Epidermal melanocyte (primary cell): Measurements from ENCODE around the gene OGDHL.
"Not testable (repeated sequence)": the region's sequence is repeated elsewhere in the genome, so short reads cannot be mapped to it uniquely, and the experiment has no call there.

Source experiments
- DNase-seq: peaks from one replicate; pipeline ENCODE4 v3.0.0; 2011; ENCODE audit warnings: low spot score; ENCODE audit not compliant: insufficient read length

The OGDHL gene

DNA sequence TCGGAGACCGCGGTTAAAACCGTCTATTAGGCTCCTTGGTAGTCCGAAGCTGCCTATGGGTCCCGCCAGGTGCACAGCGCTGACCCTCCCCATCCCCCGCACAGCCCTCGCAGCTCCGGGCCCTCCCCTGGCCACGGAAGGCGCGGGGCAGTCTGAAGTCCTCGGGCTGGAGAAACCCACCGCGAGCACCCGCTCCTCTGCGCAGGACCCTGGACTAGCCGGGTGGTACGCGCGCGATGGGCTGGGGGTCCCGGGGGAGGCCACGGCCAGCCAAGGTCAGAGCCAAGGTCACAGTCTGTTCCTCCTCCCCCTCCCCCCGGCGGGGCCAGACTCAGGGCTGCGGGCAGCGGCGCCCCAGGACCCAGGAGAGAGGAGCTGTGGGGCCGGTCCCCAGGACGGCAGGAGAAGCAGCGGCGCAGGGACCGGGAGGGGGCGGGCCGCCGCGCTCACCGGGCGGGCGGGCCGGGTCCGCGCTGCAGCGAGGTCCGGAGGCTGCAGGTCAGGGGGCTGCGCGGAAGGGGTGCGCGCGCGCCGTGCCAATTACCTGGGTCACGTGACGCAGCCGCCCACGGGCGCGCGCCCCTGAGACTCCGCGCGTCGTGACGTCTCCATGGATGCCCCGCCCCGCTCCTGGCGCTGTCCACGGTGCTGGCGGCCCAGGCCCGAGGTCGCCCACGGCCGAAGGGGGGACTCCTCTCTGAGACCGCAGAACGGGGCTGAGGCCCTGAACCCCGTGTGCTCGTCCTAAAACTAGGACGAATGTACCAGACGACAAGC is at the start of gene OGDHL:
Gene OGDHL, minus strand, starts transcription at position 535 of the 777 bp plus-strand sequence. CDS start 3,731 bp downstream, outside the sequence.
- no peak for DNase-seq

DNA sequence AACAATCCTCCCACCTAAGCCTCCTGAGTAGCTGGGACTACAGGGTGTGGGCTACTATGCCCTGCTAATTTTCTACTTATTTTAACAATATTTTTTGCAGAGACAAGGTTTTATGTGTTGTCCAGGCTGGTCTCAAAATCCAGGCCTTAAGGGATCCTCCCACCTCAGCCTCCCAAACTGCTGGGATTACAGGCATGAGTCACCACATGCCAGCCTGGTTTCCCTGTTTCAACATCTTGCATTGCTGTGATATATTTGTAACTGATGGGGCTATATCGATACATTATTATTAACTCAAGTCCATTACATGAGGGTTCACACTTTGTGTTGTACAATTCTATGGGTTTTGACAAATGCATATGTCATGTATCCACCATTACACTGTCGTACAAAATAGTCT is 41.9 kb upstream of the OGDHL start:
- DNase-seq, result no peak

DNA sequence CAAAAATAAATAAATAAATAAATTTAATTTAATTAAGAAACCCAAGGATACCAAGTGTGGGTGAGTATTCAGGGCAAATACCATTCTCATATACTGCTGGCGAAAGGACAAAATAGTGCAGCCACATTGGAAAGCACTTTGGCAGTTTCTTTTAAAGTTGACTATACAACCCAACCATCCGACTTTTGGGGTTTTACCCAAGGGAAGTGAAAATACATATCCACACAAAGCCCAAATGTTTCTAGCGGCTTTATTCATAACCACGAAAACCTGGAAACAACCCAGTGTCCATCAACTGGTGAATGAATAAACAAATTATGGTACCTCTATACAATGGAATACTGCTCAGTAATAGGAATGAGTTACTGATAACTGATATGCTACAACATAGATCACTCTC is 36.2 kb upstream of the OGDHL start:
- DNase-seq, result no peak

DNA sequence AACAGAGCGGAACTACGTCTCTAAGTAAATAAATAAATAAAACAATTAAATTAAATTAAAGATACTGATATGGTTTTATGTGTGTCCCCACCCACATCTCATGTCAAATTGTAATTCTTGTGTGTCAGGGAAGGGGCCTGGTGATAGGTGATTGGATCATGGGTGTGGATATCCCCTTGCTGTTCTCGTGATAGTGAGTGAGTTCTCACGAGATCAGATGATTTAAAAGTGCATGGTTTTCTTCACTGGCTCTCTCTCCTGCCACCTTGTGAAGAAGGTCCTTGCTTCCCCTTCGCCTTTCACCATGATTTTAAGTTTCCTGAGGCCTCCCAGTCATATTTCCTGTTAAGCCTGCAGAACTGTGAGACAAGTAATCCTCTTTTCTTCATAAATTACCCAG is 29.0 kb upstream of the OGDHL start:
- DNase-seq, result no peak

DNA sequence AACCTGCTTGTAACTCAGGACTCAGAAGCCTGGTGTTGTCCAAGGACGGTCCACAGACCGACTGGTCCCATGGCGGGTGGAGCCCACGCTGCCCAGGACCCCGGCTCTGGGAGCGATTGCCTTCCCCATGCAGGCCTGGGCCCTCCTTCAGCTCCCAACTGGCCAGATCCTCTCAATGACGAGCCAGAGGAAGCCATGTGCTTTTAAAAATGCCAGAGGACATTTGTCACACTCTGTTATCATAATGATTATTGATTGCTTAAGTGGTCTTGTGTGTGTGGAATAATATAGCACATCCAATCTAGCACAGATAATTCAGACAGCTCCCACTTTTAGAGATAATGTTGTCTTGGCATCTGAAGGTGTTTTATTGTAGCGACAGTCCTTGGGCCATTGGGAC is 22.6 kb upstream of the OGDHL start:
- no peak for DNase-seq

DNA sequence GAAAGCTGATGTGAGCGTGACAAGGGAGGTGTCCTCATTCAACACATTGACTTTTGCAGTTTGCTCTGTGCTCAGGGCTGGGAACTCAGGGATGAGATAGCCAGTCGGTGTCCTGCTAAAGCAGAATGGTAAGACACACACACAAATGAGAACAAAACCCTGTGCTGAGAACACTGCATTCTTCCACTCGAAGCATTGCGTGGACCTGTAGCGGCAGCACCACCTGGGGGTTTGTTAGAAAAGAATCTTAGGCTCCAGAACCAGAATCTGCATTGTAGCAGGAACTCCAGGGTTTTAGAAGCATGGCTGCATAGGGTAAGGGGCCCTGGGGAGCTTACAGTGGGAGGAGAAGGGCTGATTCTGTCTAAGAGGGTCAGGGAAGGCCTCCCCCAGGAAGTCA is 21.5 kb upstream of the OGDHL start:
- no peak for DNase-seq

DNA sequence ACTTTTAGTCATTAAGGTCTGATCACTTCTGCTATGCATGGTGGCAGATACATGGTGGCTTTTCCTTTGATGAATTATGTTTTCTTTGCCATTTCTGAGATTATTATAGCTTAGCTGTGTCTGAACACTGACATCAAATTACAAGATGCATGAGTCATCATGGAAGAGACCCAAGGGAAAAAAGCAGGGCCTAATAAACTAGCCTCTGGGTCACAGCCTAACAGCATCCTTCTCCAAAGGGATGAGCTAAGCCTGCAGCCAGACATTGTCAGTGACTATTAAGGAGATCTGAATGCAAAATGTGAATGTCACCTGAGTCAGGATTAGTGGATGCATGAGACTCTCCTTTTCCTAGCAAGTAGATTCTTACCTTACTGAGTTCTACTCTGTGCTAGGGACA is 19.1 kb upstream of the OGDHL start:
- DNase-seq, result no peak

DNA sequence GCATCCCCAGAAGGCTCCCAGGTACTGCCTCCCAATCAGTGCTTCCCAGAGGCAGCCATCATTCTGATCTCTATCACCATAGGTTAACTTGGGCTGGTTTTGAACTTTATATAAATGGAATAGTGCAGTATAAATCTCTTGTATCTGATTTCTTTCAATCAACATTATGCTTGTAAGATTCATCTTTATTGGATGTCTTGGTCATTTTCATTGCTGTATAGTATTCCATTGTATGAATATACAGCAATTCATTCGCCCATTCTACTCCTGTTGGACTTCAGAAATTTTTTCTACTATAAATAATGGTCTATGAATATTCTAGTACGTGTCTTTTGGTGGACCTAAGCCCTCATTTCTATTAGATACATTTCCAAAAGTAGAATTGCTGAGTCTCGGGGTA is 16.1 kb upstream of the OGDHL start:
- no peak for DNase-seq

DNA sequence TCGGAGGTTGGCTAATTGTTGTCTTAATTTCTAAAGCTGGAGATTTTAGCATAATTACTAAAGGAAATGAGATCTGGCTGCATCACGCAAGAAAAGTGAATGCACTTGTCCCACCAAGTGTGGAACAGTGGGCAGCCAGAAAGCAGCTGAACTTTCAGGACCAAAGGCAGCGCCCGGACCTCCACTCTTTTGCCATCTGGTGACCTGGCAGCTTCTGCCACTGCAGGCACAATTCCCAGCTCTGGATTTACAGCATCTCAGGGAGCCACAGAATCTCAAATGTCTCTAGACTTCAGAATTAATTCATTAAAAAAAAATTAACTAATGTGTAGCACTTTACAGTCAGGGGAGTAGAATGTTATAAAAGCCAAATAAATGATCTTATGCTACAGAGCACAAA is 14.7 kb upstream of the OGDHL start:
- DNase-seq, result no peak

DNA sequence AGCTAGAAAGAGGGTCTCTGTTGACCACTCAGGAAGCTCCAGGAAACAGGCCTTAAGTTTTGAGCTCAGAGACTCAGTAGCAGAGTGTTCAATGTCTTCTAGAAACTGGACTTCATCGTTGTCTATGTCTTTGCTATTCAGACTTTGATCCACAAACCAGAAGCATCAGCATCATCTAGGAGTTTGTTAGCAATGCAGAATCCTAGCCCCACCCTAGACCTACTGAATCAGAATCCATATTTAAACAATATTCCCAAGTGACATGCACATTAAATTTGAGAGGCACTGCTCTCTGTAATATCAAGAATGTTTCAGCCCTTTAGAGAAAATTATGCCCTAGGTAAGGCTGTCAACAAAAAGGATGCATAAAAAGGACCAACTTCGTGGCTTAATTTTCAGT is 12.9 kb upstream of the OGDHL start:
- no peak for DNase-seq

DNA sequence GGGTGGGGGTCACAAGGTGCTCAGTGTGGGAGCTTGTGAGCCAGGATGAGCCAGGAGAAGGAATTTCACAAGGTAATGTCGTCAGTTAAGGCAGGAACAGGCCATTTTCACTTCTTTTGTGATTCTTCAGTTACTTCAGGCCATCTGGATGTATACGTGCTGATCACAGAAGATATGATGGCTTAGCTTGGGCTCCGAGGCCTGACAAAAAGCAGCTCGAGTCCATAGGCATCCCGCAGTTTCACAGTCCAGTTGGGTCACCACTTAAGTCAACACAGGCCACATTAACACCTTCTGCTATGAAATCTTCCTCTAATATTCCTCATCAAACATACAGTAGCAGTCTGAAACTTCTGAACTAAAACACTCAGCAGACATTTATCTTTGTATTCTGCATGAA is 10.8 kb upstream of the OGDHL start:
- not testable (repeated sequence) for DNase-seq

DNA sequence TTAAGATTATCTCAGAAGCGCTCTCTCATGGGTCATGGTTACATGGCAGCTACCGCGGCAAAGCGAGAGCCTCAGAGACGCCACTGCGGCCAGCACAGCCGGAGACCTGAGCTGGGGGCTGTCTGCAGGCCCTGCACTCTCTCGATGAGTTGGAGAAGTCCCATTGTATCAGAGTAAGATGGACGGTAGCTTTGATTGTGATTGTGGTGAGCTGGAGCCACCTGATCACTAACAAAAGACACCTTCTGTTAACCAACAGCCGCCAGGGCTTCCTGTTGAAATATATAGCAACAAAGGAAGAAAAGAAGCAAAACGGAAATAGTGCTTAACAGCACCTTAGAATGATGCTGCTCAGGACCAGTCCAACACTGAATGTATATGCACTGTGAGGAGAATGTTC is 8.9 kb upstream of the OGDHL start:
- DNase-seq, result not testable (repeated sequence)

DNA sequence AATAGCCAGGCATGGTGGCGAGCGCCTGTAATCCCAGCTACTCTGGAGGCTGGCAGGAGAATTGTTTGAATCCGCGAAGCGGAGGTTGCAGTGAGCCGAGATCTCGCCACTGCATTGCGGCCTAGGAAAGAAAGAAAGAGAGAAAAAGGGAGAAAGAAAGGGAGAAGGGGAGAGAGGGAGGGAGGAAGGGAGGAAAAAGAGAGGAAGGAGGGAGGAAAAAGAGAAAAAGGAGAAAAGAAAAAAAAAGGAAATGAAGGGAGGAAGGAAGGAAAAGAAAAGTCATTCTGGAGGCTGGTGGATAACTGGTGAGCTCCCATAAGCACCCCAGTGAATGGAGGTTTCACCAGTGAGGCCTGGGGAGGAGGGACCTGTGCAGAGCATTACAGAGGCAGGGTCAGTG is 7.6 kb upstream of the OGDHL start:
- DNase-seq, result no peak

DNA sequence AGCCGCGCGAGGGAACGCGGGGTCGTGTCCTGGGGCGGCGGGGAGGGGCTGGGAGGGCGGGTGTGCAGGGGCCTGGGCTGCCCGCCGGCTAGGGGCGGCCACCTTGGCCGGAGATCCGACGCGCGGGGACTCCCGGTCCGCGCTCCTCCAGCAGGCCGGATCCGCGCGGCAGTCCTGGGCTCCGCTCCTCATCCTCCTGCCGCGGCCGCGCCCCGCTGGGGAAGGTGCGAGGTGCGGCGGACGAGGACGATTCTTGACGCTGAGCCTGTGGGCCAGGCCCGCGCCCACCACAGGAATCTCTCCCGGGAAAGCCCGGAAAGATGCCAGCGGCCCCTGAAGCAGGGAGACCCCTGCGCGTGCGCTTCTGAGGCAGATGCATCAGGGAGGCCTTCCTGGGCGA is 6.6 kb upstream of the OGDHL start:
- DNase-seq, result no peak

DNA sequence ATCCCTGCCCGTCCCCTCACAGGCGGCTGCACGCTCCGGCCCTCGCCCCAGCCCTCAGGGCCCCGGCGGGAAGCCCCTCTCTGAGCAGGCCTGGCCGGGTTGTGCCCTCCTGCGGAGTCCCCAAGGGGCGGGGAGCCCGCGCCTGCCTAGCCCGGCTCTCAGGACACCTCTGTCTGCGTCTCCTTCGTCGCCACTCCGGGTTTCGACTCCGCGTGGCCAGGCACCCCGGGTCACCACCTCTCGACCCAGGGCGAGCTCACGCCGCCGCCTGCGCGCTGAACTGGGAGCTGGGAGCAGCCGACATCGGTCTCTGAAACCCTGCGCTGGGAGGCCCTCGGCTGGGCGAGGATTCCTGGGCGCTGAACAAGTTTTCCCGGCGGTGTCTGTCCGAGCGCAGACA is 6.2 kb upstream of the OGDHL start:
- no peak for DNase-seq

DNA sequence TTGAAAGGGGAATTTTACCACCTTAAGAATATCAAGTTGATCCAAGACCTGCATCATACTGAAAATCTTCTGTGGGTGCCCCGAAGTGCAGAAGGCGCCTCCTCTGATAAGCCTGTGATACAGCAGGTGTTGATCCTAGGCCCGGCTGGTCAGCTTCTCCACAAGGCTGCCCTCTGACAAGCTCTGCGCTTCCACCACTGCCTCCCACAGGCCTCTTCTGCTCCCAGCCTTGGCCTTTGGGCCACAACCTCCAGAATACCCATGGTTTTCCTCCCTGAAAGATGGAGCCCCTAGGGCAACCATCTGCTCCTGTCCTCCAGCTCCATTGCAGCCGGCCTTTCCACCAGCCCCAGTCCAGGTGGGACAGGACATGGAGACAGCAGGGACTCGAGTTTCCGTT is 5.6 kb upstream of the OGDHL start:
- no peak for DNase-seq

DNA sequence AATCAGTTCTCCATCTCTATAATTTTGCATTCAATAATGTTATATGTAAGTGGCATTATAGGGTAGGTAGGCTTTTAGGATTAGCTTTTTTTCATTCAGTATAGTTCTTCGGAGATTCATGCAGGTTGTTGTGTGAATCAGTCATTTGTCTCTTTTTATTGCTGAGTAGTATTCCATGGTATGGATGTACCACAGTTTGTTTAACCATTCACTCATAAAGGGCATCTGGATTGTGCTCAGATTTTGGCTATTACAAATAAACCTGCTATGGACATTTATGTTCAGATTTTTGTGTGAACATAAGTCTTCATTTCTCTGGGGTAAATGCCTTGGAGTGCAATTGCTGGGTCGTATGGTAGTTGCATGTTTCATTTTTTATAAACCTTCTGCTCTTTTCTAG is 4.4 kb upstream of the OGDHL start:
- no peak for DNase-seq

DNA sequence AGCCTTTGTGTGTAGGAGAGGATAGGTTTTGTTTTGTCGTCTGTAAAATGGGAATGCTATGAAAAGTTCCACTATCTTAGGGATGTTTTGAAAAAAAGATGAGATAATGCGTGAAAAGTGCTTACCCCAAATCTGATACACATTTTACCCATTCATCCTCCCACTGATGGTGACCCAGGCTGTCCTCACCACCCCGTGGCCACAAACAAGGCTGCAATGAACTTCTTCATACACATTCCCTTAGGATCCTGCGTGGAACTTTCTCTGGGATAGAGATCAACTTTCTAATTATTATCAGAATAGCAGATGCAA is 399 bp upstream of the OGDHL start:
- DNase-seq, result no peak

DNA sequence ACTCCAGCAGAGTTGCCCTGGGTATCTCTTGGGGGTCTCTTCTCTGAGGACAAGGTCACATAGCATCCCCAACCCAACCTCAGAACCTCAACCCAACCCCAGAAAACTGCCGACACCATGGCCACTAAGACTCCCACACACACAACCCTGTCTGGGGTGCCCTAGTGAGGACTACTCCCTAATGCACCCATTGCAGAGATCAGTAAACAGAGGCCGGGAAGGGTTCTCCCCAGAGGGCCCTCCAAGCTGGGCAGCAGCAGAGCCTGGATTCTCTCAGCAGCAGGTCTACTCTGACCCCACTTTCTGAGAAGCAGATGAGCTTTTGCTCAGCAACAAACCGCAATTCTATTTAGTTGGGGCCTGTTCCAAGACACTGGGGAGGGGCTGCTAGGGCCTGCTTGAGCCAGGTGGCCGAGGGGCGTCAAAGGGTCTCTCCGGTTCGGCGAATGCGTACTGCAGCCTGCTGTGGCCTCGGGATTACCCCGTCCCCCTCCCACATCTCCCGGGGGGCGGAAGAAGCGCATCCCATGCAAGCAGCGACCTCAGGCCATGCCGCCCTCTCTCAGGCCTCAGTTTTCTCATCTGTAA is 828 bp downstream of the OGDHL start:
- DNase-seq, result no peak

DNA sequence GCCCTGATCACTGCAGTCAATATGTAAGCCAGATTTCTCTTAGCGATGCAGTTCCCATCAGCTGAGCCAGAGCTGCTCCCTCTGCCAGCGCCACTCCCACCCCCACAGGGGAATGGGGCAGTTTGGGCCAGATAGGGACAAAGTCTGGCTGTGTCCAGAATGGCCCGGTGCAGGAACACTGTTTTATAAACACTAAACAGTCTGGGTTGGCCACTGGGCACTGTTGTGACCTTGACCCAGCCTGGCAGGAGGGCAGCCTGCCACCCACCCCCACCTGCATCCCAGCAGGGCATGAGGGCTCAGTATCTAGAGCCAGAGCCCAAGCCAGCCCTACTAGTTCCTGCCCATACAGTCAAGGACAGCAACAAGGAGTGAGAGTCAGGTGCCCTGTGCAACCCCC is 1.3 kb downstream of the OGDHL start:
- DNase-seq, result no peak

DNA sequence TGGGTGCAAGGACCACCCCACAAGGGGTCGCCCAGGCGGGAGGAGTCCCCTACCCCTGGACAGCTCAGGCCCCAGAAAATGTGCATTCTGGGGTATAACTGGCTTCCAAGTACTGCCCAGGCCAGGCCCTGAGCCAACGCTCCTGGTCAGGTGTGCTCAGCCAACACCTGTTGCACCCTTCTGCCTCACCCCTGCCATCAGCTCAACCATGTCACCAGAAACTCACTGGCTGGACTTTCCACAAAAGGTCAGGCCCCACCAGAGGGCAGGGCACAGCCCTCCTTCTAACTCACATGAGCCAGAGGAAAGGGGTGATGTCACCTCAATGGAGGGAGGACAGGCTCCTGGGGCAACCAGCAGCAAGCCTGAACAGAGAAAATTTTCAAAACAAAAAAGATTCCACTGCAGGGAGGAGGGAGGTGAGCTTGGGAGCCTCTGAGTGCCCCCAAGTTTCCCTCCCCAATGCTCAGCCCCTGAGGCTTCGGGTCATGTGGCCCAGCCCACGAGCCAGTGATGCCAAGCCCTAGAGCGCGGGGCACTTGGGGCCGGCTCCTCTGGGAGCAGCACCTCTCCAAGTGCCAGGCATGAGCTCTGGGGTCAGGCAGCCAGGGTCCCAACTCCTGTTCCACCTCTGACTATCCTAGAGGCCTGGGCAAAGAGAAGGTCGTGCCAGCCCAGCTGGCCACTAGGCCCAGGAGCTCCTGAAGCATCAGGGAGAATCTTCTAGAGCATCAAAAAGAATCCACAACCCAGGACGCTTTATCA is 2.2 kb downstream of the OGDHL start:
- DNase-seq, result no peak

DNA sequence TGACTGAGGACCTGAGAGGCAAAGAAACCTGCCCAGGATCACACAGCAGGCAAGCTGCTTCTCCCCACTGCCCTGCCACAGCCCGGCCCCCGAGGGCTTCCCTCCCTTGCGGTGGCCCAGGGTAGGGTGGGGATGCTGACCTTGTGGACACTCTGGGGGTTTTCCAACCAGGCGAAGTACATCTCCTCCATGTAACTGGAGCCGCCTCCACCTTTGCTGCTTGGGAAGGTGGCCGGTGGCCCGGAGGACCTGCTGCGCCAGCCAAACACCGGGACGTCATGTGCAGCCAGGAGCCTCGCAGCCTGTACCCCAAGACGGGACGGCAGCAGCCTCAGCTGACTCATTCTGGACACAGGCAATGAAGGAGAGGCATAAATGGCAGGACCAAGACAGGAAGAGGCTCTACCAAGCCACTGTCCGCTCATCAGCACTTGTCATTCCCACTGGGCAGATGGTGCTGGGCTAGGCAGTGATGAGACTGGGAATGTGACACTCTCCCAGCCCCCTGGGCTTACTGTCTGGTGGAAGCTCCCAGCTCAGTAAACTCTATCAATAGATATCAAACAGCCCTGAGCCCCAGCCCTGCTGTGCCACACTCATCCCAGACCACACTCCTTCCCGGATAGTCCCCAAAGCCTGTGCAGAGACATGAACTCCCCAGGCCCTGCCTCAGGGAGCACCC is 3.7 kb downstream of the OGDHL start:
- DNase-seq, result no peak
